Activated T-cell treated with anti-CD3 and anti-CD28 coated beads, Interleukin-2, amount 50 U/mL, for 48 hours (primary cell): Measurements from ENCODE around the gene NDUFA1.
"Not testable (repeated sequence)": the region's sequence is repeated elsewhere in the genome, so short reads cannot be mapped to it uniquely, and the experiment has no call there.

Experiments used
- DNase-seq, 2 experiments: peaks; one replicate each; pipeline ENCODE4 v3.0.0-alpha.2; 2020

NDUFA1 gene

DNA sequence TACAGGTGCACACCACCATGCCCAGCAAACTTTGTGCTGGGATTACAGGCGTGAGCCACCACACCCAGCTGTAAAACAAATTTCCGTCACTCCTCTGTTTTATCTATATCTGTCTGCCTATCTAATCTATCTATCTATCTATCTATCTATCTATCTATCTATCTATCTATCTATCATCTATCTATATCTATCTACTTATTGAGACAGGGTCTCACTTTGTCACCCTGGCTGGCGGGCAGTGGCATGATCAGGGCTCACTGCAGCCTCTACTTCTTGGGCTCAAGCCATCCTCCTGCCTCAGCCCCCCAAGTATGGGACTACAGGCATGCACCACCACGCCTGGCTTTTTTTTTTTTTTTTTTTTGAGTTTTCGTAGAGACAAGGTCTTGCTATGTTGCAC is 44.7 kb downstream of the NDUFA1 start:
- DNase-seq: no peak

DNA sequence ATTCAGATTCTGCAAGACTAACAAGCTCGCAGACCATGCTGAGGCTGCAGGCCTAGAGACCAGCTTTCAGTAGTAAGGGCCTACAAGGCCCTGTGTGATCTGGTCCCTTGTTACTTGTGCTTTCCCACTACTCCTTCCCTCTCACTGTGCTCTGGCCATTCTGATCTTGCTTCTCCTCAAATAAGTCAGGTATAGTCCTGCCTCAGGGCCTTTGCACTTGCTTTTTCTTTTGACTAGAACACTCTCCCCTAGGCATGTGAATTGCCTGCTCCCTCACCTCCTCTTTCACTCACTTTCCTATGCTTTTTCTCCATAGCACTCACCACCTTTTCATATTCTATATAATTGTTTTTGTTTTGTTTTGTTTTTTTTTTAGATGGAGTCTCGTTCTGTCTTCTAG is 46.2 kb downstream of the NDUFA1 start:
- no peak for DNase-seq

DNA sequence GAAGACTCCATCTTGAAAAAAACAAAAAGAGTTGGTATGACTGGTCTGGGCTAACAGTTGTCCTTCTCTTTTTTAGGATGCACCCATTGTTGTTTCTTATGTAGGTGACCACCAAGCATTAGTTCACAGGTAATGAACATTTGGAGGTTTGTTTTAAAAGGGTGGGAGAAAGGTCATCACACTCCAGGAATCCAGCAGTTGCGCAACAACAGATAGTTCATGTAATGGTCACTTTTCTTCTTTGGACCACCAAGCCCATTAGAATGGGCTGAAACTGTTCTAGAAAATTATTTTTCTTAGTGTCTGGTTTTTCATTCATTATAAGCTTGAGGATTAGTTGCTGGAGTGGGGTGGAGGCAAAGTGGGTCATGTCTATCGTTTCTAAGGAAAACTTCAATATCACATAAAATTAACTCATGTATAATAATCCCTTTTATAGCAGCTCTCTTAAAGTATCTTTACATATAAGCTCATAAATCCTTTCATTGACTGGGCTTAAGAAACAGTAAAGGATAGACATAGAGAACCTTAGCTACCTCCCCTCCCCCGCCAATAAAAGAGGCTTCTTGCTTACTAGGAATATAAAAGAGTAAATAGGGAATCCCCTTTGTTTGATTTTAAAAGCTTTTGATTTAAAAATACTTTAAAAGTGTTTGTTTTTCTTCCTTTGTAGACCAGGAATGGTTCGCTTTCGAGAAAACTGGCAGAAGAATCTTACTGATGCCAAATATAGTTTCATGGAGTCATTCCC is 48.4 kb downstream of the NDUFA1 start:
- no peak for DNase-seq

DNA sequence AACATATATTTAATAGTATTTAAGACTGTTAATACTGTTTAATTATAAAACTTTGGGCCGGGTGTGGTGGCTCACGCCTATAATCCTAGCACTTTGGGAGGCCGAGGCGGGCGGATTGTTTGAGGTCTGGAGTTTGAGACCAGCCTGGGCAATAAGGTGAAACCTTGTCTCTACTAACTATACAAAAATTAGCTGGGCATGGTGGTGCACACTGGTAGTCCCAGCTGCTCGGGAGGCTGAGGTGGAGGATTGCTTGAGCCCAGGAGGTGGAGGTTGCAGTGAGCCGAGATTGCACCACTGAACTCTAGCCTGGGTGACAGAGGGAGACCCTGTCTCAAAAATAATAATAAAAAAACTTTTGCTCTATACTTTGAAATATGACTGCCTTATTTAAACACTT is 50.8 kb downstream of the NDUFA1 start:
- DNase-seq: not testable (repeated sequence)
